HS-27A (cell line): Measurements from ENCODE around the gene ZEB2.
"Not testable (repeated sequence)": the region's sequence is repeated elsewhere in the genome, so short reads cannot be mapped to it uniquely, and the experiment has no call there.

ENCODE experiments used
- DNase-seq: peaks from one replicate; pipeline ENCODE4 v3.0.0-alpha.2; 2012; ENCODE audit warnings: low read depth, missing footprints

ZEB2 gene

DNA sequence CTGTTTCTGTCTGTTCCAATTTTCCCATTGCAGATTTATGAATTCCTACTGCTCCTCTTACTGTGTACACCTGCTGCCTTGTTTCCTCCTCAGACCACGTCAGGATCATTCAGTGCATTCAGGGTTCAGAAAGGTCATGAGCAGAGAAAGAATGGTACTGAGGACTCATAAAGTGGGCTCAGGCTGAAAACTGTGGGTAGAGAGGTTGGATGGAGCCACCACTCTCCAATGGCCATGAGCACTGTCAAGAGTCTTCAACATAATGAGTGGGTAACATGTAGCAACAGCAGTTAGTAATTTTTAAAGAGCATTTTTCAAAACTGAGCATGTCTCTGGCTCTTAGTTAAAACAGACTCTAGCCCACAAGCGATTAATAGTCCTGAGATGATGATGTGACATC lies 138.2 kb downstream of the ZEB2 start:
- no peak for DNase-seq

DNA sequence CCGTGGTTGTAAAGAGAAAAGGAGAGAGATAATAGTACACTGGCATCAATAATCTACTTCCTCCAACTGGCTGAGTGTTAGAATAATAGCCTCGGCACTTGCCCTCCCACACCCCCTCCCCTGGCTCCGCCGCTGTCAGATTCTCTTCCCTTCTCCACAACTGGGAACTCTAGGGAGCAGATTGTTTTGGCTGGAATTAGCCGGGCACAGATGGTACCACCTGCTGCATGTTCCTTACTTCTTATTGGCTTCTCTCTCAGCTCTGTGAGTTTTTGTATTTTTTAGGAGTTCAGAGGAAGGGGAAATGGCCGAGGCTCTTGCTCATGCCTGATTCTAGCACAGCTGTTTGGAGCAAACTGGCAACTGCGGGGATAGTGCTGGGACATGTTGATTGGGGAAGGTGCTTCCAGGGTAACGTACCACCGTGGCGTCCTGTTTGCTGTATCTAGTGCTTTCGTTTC lies 140.0 kb downstream of the ZEB2 start:
- DNase-seq = no peak

DNA sequence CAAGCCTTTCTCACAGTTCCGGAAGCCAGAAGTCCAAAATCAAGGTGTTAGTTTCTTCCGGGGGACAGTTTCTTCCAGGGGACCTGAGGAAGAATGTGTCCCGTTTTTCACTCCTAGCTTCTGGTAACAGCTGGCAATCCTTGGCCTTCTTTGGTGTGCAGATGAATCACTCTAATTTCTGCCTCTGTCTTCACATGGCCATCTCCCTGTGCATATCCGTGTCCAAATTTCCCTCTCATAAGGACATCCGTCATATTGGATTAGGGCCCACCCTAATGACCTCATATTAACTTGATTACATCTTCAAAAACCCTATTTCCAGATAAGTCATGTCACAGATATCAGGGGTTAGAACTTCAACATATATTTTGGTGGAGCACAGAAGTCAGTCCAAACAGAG lies 141.4 kb downstream of the ZEB2 start:
- no peak for DNase-seq

DNA sequence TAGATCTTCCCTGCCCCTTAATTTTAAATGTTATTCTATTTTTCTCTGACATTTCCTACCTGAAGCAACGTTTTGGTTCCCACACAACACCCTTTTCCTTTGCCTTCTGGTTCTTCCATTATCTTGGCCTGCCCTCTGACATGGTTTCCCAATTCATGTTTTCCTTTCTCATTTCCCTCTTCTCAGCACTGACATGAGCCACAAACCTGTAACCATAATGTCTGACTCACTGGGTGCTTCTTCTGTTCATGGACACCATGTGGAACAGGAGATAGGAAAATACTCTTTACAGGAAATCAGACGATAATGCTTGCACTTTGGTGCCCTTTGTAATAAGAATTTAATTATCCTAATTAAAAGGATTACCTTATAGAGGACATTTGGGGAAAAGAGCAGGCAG lies 142.0 kb downstream of the ZEB2 start:
- no peak for DNase-seq

DNA sequence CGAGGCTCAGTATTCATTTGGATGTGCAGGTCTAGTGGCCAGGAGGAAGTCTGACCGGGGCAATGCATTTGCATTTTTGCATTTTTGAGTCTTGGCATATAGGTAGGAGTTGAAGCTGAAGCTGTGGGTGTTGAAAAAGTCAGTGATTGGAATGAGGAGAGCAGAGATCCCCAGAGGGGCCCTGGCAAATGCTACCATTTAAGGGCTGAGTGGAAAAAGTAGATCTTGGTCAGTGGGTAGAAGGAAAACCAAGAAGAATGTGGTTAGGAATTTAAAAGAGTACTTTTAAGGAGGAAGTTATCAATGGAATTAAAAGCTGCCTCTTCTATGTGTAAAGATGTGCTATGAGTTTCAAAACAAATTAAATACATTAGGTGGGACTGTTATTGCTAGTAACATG lies 143.0 kb downstream of the ZEB2 start:
- DNase-seq = no peak

DNA sequence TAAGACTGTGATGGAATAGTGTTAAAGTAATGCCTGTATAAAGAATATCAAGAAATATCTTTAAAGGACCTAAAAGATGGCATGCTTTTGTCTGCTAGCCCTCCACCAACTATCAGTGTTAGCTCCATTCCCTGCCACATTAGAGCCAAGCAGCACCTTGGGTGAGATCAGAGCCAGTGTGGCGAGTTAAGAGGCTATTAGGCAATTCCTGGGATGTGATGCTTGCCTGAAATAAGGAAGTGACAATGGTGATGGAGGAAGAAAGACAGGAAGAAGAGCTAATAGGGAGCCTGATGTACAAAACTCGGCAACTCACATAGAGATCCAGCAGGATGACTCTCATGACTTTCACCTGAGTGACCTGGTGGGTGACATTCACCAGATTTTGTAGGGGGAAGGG lies 143.5 kb downstream of the ZEB2 start:
- DNase-seq = no peak

DNA sequence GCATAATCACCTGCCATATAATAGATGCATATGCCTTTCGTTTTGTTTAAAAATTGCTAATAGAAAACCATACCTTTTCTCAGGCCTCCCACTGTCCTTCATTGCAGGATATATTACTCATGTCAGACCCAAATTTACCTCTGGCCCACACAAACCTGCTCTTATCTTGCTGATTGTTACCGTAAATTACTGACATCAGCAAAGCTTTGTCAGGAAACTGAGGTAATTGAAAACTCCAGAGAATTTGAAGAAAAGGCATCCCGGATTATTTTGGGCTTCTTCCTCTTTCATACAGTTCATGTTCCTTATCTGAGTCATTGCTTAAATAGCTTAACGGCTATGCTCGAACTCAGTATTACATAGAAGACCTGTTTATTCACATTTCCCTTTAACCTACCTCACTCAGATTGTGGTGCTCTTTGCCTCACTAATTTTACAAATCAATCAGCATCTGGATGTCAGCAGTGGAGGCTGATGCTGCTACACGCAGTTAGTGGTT lies 145.7 kb downstream of the ZEB2 start:
- DNase-seq = no peak

DNA sequence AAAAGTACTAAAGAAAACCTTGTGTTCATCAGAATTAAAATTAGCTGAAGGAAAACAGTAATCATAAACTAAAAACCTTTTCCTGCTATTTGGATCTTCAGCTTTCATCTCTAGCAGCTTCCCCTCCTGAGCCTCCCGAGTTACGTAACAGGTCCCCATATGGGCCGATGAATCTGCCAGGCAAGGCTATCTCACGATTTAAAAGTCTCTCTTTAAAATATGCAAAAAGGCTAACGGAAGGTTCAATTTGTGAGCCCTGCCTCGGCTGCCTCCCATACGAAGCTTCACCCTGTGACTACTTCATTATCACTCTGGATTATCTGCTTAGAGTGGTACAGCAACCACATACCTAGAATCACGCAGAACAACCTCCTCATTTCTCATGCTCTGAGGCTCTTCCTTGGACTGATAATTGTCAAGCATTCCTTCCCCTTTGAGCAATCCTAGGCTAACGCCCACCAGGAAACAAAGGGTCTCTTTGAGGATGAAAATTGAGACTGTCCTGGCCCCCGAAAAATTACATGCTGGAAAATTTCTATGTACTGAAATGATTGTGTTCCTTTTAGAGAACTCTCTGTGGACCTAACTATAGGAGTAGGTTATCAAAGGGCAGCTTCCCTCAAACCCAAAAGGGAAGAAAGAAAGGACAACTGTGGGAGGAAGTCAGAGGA lies 147.4 kb downstream of the ZEB2 start:
- DNase-seq = no peak

DNA sequence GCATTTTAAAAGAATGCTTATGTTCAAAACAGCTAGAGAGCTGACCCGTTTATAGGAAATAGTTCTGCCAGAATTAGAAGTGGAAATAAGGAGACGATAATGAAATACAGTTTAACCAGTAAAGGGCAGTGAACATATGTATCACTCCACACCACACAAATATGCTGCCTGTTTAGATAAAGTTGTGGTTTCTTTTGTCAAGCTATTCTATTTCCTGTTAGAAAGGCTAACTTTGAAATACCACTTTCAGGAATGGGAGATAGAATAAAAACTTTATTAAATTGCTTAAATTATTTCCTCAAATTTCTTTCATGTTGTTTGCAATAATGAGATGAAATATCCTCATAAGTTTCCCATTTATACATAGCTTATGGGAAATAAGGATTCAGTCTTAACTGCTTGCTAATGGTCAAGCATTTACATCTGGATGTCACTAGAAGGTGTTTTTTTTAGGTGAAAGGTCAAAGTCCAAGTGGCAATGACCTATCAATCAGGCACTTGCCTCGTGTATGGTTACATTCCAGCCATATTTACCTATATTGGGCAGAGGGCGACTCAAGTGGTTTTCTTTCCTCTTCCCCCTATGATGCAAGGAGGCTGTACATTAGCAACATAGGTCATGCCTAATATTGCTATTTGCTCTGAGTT lies 148.9 kb downstream of the ZEB2 start:
- DNase-seq = no peak

DNA sequence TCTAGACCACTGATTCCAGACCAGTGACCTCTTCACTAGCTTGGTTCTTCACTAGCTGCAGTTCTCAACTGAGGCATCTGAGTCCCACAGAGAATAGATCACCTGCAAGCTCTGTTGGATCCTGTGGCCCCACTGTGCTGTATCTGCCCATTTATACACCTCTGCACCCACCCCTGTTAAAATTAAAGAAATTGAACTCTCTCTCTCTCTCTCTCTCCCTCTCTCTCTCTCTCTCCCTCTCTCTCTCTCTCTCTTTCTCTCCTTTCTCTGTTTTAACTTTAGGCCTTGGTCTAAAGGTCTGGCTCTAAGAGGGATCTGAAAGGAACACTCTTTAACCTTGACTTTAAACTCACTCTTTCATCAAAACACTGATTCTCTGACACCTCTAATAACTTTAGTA lies 150.5 kb downstream of the ZEB2 start:
- DNase-seq = no peak

DNA sequence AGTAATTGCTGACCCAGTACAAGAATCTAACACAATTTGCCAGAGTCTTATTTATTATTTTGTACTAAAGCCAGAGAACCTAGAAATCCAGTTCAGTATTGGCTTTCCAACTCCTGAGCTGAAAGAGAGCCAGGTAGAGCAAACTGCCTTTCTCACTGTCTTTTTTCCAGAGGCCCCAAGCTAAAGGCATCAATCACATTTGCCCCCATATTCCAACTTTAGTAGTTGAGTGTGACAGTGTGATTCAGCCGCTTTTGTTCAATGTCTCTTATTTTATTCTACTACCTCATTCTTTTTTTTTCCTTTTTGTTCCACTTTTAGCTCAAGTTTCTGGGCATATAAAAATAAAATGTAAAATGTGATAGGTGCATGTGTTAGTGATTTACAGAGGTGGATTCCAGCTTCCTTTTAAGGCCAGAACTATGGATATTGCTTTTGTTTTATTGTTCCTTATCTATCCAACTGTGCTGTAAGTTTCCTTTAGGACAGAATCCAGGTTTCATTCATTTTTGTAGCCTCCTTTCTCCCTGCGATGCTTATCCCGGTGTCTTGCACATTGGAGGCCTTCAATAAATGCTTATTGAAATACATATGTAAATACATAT lies 153.0 kb downstream of the ZEB2 start:
- no peak for DNase-seq

DNA sequence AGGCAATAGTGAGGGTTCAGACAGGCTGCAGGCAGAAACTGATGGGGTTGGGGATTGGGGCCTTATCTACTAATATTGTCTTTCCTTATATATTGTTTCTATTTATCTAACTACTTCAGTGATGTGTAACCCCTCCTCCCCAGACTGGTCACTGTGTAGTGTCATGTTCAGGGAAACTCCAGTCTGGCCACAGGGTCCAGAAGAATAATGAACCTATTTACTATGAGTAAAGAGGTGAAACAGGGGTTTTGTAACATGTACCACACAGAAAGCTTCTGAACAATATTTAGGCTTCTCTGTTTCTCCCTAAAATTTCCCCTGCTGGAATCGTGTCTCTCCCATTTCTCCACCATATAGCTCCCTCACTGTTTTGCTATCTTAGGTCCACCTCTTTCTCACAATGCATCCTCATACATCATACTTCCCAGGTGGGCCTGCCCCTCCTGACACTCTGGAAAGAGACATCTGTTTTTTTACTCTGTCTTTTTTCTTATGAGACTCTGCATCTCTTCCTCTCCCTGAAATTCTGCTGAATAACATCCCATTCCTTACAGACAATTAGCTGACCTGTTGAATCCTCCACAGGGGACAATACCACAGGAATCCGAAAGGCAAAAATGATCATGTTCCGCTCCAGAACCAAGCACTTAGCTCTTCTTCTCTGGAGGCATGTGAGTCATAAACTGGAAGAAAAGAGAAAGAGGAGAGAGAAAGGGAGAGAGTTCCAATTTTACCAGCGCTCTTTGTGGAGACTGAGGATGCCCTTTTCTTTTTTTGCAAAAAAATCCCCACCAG lies 154.8 kb downstream of the ZEB2 start:
- no peak for DNase-seq

DNA sequence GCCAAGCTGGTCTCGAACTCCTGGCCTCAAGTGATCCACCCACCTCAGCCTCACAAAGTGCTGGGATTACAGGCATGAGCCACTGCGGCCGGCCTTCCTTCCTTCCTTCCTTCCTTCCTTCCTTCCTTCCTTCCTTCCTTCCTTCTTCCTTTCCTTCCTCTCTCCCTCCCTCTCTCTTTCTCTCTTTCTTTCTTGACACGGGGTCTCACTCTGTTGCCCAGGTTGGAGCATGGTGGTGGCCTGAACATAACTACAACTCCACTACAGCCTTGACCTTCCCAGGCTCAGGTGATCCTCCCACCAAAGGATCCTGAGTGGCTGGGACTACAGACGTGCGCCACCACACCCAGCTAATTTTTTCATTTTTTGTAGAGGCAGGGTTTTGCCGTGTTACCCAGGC lies 155.7 kb downstream of the ZEB2 start:
- not testable (repeated sequence) for DNase-seq

DNA sequence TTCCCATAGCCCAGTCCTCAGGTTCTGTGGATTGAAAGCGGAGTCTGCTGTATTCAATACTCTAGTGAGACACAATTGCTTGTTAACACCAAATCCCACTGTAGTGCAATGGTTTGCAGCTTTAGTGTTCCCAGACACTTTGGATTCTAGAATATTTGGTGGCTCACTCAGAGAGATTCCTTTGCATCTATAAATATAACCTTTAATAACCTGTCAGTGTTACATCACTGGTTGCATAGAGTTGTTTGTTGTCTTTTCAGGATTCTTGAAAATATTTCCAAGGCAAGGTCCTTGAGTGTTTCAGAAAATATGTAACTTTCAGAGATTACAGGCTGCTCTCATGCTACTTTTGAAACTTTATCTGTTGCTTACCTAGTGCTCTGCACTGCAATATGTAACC lies 157.5 kb downstream of the ZEB2 start:
- peak; percentile 40 for DNase-seq

DNA sequence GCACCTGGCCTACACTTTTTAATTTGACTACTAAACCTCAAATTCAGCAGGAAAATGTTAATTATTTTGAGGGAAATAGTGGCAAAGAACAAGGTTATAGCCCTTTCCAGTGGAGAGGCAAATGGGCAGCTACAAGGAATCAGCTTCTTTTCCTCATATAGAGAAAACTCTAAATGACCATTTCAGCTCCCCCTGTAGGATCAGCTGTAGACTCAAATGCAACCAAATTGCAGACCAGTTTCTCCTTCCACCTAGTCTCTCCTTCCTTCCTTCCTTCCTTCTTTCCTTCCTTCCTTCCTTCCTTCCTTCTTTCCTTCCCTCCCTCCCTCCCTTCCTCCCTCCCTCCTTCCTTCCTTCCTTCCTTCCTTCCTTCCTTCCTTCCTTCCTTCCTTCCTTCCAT lies 158.2 kb downstream of the ZEB2 start:
- DNase-seq = no peak

DNA sequence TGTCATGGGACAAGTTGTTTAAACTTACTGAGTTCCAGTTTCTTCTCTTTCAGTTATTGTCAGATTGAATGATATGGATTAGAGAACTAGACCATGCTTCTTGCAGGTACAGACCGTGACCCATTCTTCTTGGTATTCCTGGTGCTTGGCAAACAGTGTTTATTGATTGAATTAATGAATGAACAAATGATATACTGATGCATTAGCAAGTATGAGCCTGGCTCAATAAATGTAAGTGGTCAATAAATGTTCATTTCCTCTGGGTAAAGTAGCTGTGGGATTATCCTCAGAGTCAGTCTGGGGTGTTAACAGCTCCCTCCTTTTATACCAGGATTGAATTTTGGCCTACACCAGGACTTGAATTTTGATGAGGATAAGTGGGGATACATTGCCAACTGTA lies 160.2 kb downstream of the ZEB2 start:
- DNase-seq = no peak

DNA sequence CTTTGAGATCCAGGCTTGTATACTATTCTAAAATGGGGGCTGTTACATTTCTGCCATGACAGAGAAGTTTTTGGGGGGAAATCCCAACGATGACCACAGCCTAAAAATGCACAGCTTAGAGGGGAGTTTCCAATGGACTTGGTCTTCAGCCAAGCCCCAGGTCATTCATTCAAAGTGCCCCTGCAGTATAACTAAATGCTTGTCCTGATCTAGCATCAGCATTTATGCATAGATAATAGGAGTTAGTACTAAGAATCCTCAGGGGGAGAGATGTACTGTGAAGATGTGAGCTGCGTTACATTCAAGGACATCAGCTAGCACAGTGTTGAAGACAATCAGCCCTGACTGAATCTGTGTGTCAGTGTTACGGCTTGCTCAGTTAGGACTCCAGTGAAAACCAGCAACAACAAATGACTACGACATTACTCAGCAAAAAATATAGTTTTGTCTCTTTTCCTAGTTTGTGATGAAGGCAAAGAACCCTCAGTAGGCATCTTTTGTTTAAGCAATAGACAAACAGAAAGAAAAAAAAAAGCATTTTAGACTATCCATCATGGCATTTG lies 160.9 kb downstream of the ZEB2 start:
- no peak for DNase-seq

DNA sequence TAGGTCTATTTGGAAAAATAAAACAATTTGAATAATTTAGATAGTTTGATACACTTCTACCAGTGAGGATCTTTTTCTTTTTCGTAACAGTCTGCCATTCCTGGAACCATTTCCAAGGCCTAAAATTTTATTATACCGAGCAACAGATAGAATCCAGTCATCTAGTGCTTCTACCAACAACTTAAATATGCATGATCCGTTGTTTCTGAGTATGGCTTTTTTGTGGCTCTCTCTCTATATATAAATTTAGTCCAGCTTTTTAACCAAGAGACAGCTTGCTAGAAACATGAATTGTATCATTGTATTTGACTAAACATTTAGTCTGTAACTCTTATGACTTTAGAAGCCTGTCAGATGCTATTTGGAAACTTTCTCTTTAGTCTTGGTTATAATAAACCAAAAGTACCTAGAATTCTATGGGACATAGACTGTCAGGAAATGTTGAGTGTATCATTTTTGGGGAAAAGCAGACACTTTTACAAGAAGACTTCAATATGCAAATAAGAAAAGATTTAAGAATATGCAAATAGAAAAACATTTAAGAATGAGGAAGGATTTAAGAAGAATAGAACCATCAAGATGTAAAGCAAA lies 161.4 kb downstream of the ZEB2 start:
- DNase-seq = no peak

DNA sequence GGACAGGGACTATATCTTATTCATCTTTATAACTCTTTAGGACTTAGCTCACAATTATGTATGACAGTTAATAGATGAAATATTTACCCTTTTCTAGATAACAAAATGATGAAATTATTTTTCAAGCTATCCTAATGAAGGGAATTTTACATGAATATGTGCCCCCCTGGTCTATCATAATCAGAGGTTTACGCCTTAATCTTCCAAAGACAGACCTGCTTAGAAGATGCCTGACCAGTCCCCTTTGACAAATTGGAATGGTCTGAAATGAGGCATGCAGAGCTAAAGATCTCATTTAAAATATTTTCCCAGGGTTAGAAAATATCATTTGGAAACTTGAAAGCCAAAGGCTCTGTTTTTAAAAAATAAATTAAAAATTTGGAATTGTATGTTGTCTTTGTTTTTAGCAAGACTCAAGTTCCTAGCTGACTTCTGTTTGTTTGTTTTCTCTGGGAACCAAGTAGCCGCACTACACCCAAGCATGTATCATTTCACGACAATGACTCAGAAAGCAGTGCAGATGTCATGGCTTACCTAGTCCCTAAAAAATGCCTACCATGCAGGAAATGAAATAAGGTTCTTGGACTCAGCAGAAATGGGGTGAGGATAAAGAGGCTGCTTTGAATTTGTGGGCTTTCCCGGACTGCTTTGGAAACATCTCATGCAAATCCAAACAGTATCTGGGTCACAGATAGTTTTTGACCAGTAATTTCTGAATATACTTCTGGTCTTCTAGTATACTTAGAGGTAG lies 162.1 kb downstream of the ZEB2 start:
- DNase-seq = peak; percentile 88

DNA sequence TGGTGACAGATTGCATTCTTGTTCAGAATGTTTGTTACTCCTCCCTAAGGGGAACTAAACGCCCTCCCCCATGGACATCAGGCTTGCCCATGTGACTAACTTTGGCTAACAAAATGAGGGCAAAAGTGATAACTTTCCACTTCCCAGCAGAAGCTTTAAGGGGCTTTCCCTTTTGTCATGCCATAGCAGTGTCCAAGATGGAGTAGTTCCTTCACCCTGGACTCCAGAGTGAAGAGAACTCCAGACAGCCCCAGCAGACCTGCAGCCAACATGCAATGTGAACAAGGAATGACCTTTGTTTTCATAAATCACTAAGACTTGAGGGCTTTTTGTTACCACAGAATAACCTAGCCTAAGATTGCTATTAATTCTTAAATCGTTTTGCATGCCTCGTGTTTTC lies 163.5 kb downstream of the ZEB2 start:
- no peak for DNase-seq

DNA sequence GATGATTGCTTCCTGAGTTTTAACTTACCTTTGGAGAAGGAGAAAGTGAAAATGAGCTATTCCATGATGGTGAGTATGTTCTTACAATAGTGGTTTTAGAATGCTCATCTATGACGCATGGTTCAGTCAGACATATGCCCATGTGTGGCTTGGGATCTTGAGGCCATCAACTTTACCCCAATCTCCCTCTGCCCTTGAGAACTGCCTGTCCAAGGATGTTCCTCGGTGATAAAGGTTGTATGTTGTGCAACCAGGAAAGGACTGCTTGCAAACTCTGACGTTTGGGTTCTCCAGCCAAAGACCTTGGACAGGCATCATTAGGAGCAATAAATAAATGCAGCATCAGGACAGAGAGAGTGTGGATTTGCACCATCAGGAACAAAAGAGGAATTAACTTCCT lies 165.0 kb downstream of the ZEB2 start:
- DNase-seq = no peak
